GM12878 (cell line): ENCODE results near the gene PPP1R36. TPM values are rescaled to one million over a fixed set of nuclear protein-coding genes. Genes with fewer than 3 reads are reported as not detected.

ENCODE experiments used
- CHD2 ChIP-seq: IDR thresholded peaks from 2 replicates; pipeline ENCODE4 v1.6.1; 2011; ENCODE audit warnings: low read depth, low read length, improper control_type of control experiment, borderline replicate concordance
- DPF2 ChIP-seq: fragments of 450-650 bp; IDR thresholded peaks from 2 replicates; pipeline ENCODE4 v1.6.1; 2017; ENCODE audit warnings: mild to moderate bottlenecking
- NFXL1 ChIP-seq: fragments of 450-650 bp; IDR thresholded peaks from 2 replicates; pipeline ENCODE4 v1.6.1; 2017; ENCODE audit warnings: antibody characterized with exemption, mild to moderate bottlenecking, borderline replicate concordance
- POLR2AphosphoS5 ChIP-seq: IDR thresholded peaks from 2 replicates; pipeline ENCODE4 v1.6.1; 2011; ENCODE audit warnings: mild to moderate bottlenecking, low read length, inconsistent platforms
- SPI1 ChIP-seq: IDR thresholded peaks from 2 replicates; pipeline ENCODE4 v1.6.1; 2011; ENCODE audit warnings: low read depth, mild to moderate bottlenecking, low read length, moderate library complexity, borderline replicate concordance; ENCODE audit not compliant: insufficient read depth
- ZNF217 ChIP-seq: fragments of 450-650 bp; IDR thresholded peaks from 2 replicates; pipeline ENCODE4 v1.6.1; 2017; ENCODE audit warnings: antibody characterized with exemption, mild to moderate bottlenecking
- polyA plus RNA-seq, 11 experiments: library from polyadenylated mRNA; depleted of rRNA in 4 of 11; unstranded in 6 of 11; stranded (reverse) in 5 of 11; fragments of >200 nt; fragmentation: Nextera tagmentation in 4 of 11; fragmentation: Illumina TruSeq in 1 of 11; extraction: Ambion mirVana in 4 of 11; extraction: Trizol in 1 of 11; gene quantifications; 1 replicate in 1 of 11; 2 replicates in 10 of 11; pipeline versions ENCODE4 v1.2.1 to v1.2.3, GENCODE V29; 2011 to 2016; ENCODE audit warnings: inconsistent platforms in 2 of 11, missing spikeins in 2 of 11, low read depth in 1 of 11
- total RNA-seq, 4 experiments: library from RNA; depleted of rRNA in 3 of 4; stranded (reverse); fragments of >200 nt in 3 of 4; fragmentation: Illumina TruSeq in 1 of 4; extraction: Trizol in 1 of 4; gene quantifications; 2 replicates each; pipeline versions ENCODE4 v1.2.1 to v1.2.3, GENCODE V29; 2013 to 2021
- TF ChIP-seq, protein P1 (sequence below): fragments of 450-650 bp; IDR thresholded peaks from 2 replicates; pipeline ENCODE4 v1.6.1; 2017; ENCODE audit warnings: mild to moderate bottlenecking, low read depth, inconsistent platforms; ENCODE audit not compliant: poor library complexity, severe bottlenecking
- TF ChIP-seq, protein P2 (sequence below): IDR thresholded peaks from 2 replicates; pipeline ENCODE4 v1.6.1; 2012; ENCODE audit warnings: low read depth, low read length, improper control_type of control experiment

PPP1R36 gene
- total and polyA plus RNA-seq, 10 of the 15 experiments (the other 5 are each of a cell fraction or from before 2014, with no cell fraction given): 0.12 to 0.13 TPM; not detected in 8

DNA sequence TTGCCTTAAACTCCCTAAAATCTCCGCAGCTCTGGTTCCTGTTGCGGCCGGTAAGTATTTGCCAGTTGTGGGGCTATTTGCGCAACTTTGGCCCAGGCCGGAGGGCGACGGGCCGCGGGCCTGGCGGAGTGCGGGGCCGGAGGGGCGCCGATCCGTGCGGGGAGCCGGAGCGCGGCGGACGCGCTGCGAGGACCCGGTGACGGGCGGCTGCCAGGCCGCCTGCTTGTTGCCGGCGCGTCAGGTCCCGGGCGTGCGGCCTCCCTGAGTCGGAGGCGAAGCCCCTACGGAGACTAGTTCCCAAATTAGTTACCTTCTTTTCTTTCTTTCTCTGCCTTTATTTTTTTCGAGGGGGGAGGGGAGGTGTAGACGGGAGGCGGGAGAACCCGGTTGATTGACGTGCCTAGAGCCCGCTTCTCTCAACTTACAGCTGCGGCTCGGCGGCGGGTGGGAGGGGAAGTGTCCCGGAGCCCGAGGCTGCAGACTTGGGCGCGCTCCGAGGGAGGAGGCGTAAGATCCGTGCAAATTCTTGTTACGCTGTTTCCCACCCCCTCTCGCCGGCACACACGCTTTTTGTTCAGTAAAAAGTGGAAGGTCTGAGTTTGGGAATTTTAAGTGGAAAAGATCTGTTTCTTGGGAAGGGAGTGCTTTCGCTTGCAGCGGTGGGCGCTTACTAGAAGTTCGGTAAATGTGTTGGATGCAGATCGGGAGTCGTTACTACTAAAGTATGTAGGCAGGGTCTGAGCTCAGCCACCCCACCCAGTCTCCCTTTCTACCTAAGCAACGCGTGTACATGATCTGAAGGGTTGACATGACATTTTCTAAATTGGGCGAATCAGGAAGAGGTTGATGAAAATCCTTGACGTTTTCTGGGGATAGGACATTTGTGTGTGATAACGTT, 44.6 kb upstream of the PPP1R36 start (continued):
- peak; percentile 84 for TF ChIP-seq CHD2
- TF ChIP-seq, protein P1, sequence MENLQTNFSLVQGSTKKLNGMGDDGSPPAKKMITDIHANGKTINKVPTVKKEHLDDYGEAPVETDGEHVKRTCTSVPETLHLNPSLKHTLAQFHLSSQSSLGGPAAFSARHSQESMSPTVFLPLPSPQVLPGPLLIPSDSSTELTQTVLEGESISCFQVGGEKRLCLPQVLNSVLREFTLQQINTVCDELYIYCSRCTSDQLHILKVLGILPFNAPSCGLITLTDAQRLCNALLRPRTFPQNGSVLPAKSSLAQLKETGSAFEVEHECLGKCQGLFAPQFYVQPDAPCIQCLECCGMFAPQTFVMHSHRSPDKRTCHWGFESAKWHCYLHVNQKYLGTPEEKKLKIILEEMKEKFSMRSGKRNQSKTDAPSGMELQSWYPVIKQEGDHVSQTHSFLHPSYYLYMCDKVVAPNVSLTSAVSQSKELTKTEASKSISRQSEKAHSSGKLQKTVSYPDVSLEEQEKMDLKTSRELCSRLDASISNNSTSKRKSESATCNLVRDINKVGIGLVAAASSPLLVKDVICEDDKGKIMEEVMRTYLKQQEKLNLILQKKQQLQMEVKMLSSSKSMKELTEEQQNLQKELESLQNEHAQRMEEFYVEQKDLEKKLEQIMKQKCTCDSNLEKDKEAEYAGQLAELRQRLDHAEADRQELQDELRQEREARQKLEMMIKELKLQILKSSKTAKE: peak; percentile 19
- TF ChIP-seq DPF2: peak; percentile 83
- 0 out of 2 replicates have a peak, but pooled peaks have one; percentile 72 for TF ChIP-seq ZNF217
- TF ChIP-seq, protein P2, sequence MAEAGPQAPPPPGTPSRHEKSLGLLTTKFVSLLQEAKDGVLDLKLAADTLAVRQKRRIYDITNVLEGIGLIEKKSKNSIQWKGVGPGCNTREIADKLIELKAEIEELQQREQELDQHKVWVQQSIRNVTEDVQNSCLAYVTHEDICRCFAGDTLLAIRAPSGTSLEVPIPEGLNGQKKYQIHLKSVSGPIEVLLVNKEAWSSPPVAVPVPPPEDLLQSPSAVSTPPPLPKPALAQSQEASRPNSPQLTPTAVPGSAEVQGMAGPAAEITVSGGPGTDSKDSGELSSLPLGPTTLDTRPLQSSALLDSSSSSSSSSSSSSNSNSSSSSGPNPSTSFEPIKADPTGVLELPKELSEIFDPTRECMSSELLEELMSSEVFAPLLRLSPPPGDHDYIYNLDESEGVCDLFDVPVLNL: 0 out of 2 replicates have a peak, but pooled peaks have one; percentile 47
- TF ChIP-seq NFXL1: peak; percentile 86; the same call in 1 of the 2 replicates
- TF ChIP-seq POLR2AphosphoS5: peak; percentile 8
- peak; percentile 62; the same call in 1 of the 2 replicates for TF ChIP-seq SPI1
- TF ChIP-seq, all 136 proteins: peak for 48
